ENCODE data around the gene ZNF423.

ZNF423 gene

GRCh38 chr16:49670627-49671026 lies 185.3 kb downstream of the ZNF423 start:
- DNase-seq: no peak

DNA sequence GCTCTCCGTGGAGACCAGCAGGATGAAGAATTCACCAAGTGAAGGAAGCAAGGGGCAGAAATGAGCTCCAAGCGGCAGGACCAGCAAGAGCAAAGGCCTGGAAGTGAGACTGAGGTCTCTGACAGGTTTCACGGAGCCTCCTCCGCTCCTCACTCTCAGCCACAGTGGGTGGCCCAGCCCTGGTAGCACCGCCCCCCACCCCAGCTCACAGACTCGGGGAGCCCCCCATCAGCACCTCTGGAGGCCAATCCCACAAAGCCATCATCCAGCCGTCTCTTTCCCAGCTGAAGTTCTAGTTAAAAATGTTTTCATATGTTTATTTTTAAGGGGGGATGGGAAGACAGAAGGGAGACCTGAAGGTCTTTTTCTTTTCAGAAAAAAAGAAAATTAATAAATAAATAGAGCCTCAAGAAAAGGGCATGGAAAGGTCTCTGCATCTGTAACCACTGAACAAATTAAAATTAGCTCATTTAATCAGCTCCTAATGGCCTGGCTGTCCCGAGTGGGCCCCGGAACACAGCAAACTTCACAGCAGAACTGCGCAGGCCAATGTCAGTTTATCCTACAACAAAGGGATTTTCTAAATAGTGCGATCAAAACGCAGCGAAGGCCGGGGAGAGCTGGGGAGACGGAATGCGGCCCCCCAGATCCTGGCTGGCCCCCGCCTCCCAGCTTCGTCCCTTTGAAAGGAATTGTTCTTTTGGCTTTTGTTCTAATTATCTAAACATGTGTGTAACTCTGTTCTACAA lies 190.3 kb downstream of the ZNF423 start:
- no peak for DNase-seq

DNA sequence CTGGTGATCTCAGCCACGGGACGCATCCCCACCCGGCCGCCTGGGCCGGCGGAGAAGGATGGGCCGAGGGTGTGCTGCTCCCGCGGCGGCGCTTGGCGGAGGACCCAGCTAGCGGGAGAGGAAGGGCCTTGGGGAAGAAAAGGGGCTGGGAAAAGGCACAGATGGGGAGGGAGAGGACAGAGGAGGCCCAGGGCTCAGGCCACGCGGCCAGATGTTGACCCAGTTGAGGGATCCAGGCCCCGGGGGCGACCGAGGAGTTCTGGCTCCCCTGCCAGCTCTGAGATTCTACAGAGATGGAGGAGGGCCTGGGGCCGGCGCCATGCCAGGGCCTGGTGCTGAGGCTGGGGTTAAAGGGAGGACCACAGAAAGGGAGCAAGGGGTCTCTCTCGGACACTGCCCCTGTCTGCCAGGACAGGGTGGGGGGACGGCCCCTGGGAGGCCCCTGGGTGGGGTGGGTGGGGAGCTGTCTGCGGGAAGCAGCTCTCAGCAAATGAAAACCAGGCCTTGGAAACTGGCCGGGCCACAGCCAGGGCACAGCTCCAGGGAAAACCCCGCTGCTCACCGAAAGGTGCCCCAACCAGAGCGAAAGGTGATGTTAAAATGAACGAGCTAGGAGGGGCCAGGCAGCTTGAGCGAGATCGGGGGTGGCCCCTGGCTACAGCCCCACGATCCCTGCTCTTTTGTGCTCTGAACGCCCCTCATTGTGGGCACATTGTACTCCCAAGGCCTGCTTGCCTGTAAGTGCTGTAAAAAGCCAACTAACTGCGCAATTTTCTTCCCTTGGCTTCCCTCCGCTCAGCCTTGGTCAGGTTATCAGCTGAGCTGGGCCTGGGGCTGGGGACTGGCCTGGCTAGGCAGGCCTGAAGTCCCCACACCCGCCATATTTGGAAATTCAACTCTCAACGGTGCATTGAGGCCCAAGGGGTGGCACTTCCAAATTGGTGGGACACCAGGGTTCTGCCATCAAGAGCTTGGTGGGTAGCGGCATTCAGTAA lies 191.4 kb downstream of the ZNF423 start:
- no peak for DNase-seq

DNA sequence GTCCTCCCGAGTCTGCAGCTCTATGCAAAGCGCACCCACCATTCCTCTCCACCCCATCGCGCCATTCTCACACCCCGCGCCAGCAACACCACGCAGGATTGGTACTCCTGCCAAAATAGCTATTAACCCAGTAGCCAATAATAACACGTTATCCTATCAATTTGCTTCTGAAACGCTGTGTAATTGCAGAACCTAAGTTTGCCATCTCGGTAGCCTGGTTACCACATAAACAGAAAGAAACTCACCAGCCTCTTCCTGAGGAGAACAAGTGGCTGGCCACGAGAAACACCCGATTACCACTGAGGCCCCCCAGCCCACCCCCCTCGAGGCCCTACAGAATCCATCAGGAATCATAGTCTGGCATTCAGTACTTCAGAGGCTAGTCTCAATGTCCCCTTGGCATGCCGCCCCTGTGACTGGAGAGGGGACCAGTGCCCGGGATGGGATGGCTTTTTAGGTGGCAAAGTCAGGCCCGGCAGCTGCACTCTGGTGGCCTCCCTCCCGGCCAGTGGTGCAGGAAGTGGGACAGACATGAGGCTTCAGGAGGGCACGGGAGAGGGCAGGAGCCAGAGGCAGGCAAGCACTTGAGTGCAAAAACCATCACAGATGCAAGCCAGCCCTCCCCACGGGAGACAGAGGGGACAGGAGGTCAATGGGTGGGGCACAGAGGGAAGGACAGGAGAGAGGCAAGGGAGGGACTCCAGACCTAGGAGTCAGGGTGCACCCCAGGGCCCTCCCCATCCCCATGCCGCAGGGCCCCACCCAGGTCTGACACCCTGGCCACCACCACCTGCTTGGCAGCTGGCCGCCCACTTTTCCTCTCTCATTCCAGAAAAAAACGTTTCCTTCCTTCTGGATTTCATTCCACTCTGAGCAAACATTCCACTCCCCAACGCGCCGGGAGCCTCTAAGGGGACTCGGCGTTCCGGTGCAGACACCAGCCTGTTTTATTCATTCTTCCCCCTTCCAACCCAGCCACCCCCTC lies 192.5 kb downstream of the ZNF423 start:
- no peak for DNase-seq

- no peak for DNase-seq
Measured at GRCh38 chr16:49662569-49662968, 193.3 kb downstream of the ZNF423 start.

DNA sequence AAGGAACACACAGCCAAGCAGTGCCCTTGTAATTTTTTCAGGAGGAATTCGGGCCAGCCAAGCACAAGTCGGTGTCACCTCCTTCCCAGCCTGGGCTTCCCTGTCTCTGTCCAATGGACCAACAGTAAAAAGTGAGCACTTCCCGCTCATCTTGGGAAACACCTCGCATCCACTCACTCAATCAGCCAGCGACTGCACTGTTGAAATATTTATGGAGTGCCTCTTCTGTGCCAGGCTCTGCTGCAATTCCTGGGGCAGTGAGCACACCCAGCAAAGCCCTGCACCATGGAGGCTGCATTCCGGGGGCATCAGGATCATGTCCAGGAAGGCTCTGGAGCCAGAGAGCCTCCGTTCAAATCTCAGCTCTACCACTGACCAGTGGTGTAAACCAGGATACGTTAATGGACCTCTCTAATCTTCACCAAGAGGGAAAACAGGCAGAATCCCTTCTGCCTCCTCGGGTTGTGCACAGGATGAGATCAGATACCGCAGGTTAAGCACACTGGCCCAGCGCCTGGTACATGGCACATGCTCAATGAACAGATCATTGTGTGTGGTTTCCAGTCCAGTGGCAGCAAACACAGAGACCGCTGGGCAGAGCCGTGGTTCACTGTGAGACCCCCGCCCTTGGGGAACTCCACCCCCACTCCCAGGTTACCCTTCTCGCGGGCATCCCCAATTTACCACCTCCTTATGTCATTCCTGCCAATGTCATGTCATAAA lies 194.3 kb downstream of the ZNF423 start:
- no peak for DNase-seq

DNA sequence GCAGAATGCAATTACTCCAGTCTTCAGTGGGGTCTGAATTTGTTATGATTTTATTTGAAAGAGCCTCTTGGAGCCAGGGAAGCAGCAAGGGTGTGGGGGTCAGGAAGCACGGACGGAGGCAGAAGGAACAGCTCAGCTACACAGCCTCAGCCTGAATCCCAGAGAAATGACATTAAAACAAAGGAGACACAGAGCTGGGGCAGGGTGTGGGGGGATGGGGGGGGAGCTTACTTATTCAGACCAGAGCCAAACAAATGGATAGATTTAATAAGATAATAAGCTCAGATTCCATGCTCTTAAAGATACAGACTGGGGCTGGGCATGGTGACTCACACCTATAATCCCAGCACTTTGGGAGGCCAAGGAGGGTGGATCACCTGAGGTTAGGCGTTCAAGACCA lies 195.3 kb downstream of the ZNF423 start:
- no peak for DNase-seq

DNA sequence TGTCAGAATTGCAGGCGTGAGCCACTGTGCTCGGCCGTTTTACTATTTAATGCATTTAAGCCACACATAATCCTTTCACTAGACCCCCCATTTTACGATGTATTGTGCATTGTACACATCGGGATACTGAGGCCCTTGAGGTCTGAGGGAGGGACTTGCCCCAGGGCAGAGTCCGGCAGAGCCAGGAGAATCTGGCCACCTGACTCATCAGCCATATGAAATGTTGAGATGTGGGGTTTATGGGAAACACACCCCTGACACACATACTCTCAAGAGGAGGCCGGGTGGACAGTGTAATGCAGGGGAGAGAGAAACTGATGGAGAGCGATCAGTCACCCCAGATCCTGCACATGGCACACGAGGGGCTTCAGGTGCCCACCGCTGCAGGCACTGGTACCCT lies 196.6 kb downstream of the ZNF423 start:
- no peak for DNase-seq

DNA sequence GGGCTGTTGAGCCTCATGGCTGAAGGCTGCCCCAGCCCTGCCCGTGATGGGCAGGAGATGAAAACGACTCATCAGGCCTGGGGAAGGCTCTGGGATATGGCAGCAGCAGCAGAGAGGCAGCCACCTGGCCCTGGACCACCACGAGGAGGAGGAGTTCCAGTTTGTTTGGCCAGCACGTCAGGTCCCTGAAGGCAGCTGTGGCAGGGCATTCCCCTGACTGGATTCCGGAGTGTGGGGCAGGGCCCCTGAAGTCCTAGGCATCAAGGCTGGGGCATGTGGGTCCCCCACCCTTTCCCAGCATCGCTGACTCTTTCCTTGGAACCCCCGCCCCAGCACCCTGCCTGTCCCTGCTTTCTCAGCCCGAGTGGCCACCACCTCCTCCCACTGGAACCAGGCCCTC lies 197.4 kb downstream of the ZNF423 start:
- no peak for DNase-seq

GRCh38 chr16:49657736-49658465 lies 198.0 kb downstream of the ZNF423 start:
- DNase-seq: no peak

DNA sequence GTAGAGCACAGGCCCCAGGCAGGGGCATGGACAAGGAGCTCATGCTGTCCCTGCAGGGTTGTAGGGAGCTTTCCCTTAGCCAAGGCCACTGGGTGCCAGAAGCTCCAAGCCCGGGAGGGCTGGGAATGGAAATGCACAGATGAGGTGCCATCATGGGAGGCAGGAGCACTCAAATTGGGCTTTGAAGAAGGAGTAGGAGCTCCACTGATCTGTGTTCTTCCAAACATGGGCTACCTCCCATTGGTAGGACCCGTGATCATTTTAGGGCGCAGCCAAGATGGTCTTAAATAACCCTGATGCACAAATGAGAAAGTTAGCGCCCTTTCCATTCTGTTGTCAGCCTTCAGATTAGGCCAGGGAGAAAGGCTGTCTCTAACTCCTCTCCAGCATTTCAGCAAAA lies 201.5 kb downstream of the ZNF423 start:
- no peak for DNase-seq

DNA sequence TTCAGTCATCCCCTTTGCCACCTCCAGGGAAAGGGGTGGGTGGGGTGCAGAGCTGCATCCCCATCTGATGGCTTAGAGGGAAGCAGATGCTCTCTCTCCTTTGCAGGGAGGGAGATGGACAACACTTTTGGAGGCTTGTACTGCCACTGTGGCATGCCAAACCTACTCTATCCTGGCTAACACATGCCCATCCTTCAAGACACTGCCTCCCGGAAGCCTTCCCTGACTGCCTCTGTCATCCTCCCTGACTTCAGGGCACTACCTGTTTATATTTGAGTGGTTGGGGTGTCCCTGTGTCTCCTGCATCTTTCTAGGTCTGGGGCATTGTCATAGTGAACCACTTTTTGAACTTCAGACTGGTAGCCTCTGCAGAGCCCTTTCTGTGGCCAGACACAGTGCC lies 202.3 kb downstream of the ZNF423 start:
- DNase-seq: no peak

- DNase-seq: no peak
Measured at GRCh38 chr16:49653173-49653570, 202.7 kb downstream of the ZNF423 start.

DNA sequence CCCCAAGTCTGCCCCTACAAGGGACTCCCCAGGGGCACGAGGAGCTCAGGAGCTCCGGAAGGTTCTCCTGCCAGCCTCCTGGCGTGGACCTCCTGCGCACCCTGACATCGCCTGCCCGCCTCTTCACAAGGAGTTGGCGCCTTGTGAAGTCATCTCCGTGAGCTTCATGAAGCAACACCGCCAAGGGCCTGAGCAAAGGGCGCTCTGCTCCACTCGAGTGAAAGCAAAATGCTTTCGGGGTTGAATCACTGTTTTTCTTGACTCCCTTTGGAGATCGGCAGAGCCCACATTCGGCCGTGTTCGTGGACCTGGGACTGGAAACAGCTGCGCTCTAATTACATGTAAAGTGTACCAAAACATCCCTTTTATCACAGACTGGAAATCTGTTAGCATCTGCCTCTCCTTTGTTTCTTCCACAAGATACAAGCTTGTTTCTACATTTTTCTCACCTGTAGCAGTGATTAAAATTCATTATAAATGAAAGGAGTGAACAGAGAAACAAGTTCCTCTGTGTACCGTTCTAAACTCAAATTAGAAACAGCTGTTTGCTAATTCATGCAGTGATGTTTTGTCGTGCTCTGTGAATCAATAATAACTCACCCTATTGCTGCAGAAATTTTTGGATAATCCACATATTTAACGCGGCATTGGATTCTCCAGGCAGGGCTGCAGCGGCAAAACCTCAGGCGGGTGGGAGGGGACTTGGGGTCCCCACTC lies 203.3 kb downstream of the ZNF423 start:
- DNase-seq: peak in 3 of 51 donors; percentile 3 to 25 (median 9)

DNA sequence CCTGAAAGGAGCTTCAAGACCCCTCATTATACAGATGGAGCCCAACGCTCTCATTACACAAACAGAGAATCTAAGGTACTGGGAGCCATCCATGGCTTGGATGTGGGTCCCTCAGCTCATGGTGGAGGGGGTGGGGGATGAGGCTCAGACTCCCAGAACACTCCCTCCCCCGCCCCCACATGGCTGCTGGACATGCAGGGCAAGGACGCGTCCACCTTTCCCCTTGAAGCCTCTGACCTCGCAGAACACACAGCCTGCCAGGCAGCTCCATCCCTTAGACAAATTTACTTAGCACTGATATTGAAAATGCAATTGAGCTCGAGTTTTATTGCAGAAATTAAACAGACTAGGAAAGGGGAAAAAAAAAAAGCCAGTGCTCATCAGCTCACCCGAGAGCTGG lies 203.9 kb downstream of the ZNF423 start:
- DNase-seq: no peak

DNA sequence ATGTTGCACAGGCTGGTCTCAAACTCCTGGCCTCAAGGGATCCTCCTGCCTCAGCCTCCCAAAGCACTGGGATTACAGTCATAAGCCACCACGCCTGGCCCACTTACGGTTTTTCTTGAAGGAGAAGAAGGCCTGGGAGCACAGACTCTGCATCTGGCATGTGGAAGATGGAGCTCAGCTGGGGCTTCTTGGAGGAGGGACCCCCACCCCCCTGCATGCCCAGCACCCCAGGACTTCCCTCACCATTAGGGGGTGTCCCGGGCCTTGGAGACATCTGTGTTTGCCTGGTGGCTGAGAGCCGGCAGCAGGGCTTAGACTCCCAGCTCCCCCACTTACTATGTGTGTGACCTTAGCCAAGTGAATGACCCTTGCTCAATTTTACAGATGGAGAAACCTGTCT lies 204.7 kb downstream of the ZNF423 start:
- DNase-seq: no peak

DNA sequence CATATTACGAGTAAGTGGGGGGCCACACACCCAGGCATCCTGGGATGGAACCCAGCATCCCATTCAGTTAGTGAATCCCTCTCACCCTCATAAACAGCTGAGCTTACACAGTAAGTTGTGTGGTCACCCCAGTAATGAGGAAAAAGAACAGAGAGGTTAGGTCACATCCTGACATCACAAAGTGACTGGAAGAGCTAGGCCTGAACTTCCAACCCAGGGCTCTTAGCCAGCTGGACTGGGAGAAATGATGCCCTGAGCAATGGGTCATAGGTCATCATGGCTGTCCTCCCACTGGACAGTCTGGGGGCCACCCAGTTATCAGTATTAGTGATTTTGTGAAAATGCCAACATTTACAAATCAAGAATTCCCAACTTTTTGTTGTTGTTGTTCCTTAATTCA lies 205.3 kb downstream of the ZNF423 start:
- no peak for DNase-seq

DNA sequence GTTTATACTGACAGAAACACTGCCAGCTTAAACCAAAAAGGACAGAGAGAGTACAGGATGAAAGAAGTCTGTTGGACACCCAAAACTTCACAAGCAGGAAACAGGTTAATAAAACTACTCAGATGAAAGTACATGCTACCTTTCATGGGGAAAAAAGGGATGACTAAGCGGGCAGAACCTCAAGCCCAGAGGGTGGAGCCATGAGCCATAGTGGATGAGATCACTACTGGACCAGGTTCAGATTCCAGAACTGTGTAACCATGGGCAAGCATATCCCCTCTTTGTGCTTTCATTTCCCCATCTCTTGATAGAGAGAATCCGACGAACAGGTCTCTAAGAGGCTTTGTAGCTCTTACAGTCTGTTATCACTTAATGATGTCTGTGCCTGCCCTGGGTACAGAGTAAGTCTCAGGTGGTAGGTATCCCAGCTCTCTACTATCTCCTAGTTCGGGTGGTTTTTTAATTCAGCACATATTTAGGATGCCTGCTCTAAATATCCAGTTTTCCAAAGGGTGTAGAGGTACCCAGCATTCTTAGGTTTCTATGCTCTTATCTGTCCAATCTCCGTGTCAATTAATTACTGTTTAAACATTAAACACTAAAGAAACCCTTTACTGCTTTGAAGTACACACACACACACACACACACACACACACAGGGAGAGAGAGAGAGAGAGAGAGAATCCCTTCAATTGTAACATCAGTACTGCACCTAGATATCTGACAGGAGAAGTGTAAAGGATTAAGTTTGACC lies 206.7 kb downstream of the ZNF423 start:
- no peak for DNase-seq

DNA sequence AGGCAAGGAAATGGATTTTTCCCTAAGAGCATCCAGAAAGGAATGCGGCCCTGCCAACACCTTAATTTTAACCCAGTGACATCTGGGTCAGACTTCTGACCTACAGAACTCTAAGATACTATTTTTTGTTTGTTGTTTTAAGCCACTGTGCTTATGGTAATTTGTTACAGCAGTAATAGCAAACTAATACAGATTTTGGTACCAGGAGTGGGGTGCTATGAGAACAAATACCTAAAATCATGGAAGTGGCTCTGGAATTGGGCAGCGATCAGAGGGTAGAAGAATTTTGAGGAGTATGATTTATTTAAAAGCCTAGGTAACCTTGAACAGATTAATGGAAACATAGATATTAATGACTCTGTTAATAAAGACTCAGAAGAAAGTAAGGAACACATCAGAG lies 208.2 kb downstream of the ZNF423 start:
- no peak for DNase-seq

Data from hypothalamus (tissue), 51 donors.